DMS53 treated with DMSO at 0.1 percent for 48 hours (cell line): Measurements from ENCODE around the gene GRXCR1.

Experiments used
- DNase-seq: peaks from one replicate; lab custom pipeline; 2025; ENCODE audit not compliant: unreplicated experiment; lab: John Stamatoyannopoulos, UW

Gene GRXCR1

GRCh38 chr4:42927946-42928345 lies 35.4 kb downstream of the GRXCR1 start:
- DNase-seq, result no peak

GRCh38 chr4:42928582-42928981 lies 36.1 kb downstream of the GRXCR1 start:
- DNase-seq, result no peak

GRCh38 chr4:42942216-42942615 lies 49.7 kb downstream of the GRXCR1 start:
- DNase-seq, result no peak

- DNase-seq, result no peak
Observed at GRCh38 chr4:42945874-42946273, 53.4 kb downstream of the GRXCR1 start.

GRCh38 chr4:42953321-42953720 lies 60.8 kb downstream of the GRXCR1 start:
- DNase-seq, result no peak

GRCh38 chr4:42954963-42955669 lies 62.6 kb downstream of the GRXCR1 start:
- DNase-seq, result no peak

GRCh38 chr4:42955746-42956505 lies 63.4 kb downstream of the GRXCR1 start:
- no peak for DNase-seq

- DNase-seq, result peak; percentile 18
Observed at GRCh38 chr4:42965326-42965725, 72.8 kb downstream of the GRXCR1 start.

- no peak for DNase-seq
Observed at GRCh38 chr4:42985976-42986375, 93.5 kb downstream of the GRXCR1 start.

- peak; percentile 70 for DNase-seq
Observed at GRCh38 chr4:42995343-42995944, 102.9 kb downstream of the GRXCR1 start.

GRCh38 chr4:43008793-43009192 lies 116.3 kb downstream of the GRXCR1 start:
- no peak for DNase-seq

- no peak for DNase-seq
Observed at GRCh38 chr4:43014256-43014655, 121.7 kb downstream of the GRXCR1 start.

GRCh38 chr4:43041632-43042031 lies 149.1 kb downstream of the GRXCR1 start:
- no peak for DNase-seq

- no peak for DNase-seq
Observed at GRCh38 chr4:43047058-43047457, 154.5 kb downstream of the GRXCR1 start.

- DNase-seq, result no peak
Observed at GRCh38 chr4:43048570-43048969, 156.1 kb downstream of the GRXCR1 start.

- DNase-seq, result no peak
Observed at GRCh38 chr4:43049326-43049725, 156.8 kb downstream of the GRXCR1 start.

GRCh38 chr4:43066415-43066814 lies 173.9 kb downstream of the GRXCR1 start:
- no peak for DNase-seq

GRCh38 chr4:43071069-43071468 lies 178.6 kb downstream of the GRXCR1 start:
- no peak for DNase-seq
